GM12878 (cell line): ENCODE data around the gene AXL. TPM values are rescaled to one million over a fixed set of nuclear protein-coding genes. Genes with fewer than 3 reads are reported as not detected.

Source experiments
- ATF3 ChIP-seq: IDR thresholded peaks from 2 replicates; pipeline ENCODE4 v1.6.1; 2011; ENCODE audit warnings: low read depth, mild to moderate bottlenecking, low read length, moderate library complexity, borderline replicate concordance; ENCODE audit errors: extremely low read depth
- BRCA1 ChIP-seq: IDR thresholded peaks from 2 replicates; pipeline ENCODE4 v1.6.1; 2011; ENCODE audit warnings: low read depth, low read length, improper control_type of control experiment
- CBX5 ChIP-seq: sonication (generic); IDR thresholded peaks from 2 replicates; pipeline ENCODE4 v1.6.1; 2016; ENCODE audit warnings: low read depth, moderate library complexity, mild to moderate bottlenecking, inconsistent platforms
- CEBPZ ChIP-seq: fragments of 150-350 bp; IDR thresholded peaks from 2 replicates; pipeline ENCODE4 v1.6.1; 2016; ENCODE audit warnings: low read depth, low read length
- CHD4 ChIP-seq: fragments of 200-600 bp; sonication (generic); IDR thresholded peaks from 2 replicates; pipeline ENCODE4 v1.6.1; 2016; ENCODE audit warnings: mild to moderate bottlenecking
- CREB1 ChIP-seq: IDR thresholded peaks from 2 replicates; pipeline ENCODE4 v1.6.1; 2012; ENCODE audit warnings: low read depth, mild to moderate bottlenecking, inconsistent platforms
- GATAD2B ChIP-seq: fragments of 450-650 bp; conservative IDR thresholded peaks from 2 replicates; pipeline ENCODE4 v1.6.1; 2017; ENCODE audit warnings: low read depth, mild to moderate bottlenecking, moderate library complexity
- HDAC2 ChIP-seq: fragments of 200-600 bp; sonication (generic); IDR thresholded peaks from 2 replicates; pipeline ENCODE4 v1.6.1; 2017
- HSF1 ChIP-seq: fragments of 150-350 bp; IDR thresholded peaks from 2 replicates; pipeline ENCODE4 v1.6.1; 2014; ENCODE audit warnings: mild to moderate bottlenecking, low read depth, low read length
- JUND ChIP-seq: IDR thresholded peaks from 2 replicates; pipeline ENCODE4 v1.6.1; 2012; ENCODE audit warnings: low read depth, mild to moderate bottlenecking, low read length, improper control_type of control experiment, moderate library complexity
- KLF5 ChIP-seq: fragments of 450-650 bp; IDR thresholded peaks from 2 replicates; pipeline ENCODE4 v1.6.1; 2014; ENCODE audit warnings: mild to moderate bottlenecking; ENCODE audit not compliant: partially characterized antibody
- NFYA ChIP-seq: IDR thresholded peaks from 2 replicates; pipeline ENCODE4 v1.6.1; 2011; ENCODE audit warnings: low read depth, mild to moderate bottlenecking, low read length, improper control_type of control experiment, borderline replicate concordance
- RELB ChIP-seq: fragments of 450-650 bp; IDR thresholded peaks from 2 replicates; pipeline ENCODE4 v1.6.1; 2017; ENCODE audit warnings: low read depth, mild to moderate bottlenecking, moderate library complexity
- REST ChIP-seq: IDR thresholded peaks from 2 replicates; pipeline ENCODE4 v1.6.1; 2012; ENCODE audit warnings: mild to moderate bottlenecking, low read depth, low read length
- SIX5 ChIP-seq: IDR thresholded peaks from 2 replicates; pipeline ENCODE4 v1.6.1; 2011; ENCODE audit warnings: mild to moderate bottlenecking, low read depth, low read length, moderate library complexity; ENCODE audit not compliant: severe bottlenecking
- TBL1XR1 ChIP-seq: IDR thresholded peaks from 2 replicates; pipeline ENCODE4 v1.6.1; 2012; ENCODE audit warnings: low read depth, low read length, improper control_type of control experiment
- ZBED1 ChIP-seq: IDR thresholded peaks from 2 replicates; pipeline ENCODE4 v1.6.1; 2016; ENCODE audit warnings: borderline replicate concordance
- ZNF24 ChIP-seq: fragments of 450-650 bp; IDR thresholded peaks from 2 replicates; pipeline ENCODE4 v1.6.1; 2017; ENCODE audit warnings: antibody characterized with exemption, mild to moderate bottlenecking
- ZNF384 ChIP-seq: IDR thresholded peaks from 2 replicates; pipeline ENCODE4 v1.6.1; 2012; ENCODE audit warnings: low read depth, mild to moderate bottlenecking, low read length, improper control_type of control experiment, borderline replicate concordance
- ZZZ3 ChIP-seq: IDR thresholded peaks from 2 replicates; pipeline ENCODE4 v1.6.1; 2011; ENCODE audit warnings: low read depth; ENCODE audit not compliant: control insufficient read depth, insufficient read length
- polyA plus RNA-seq, 11 experiments: library from polyadenylated mRNA; depleted of rRNA in 4 of 11; unstranded in 6 of 11; stranded (reverse) in 5 of 11; fragments of >200 nt; fragmentation: Nextera tagmentation in 4 of 11; fragmentation: Illumina TruSeq in 1 of 11; extraction: Ambion mirVana in 4 of 11; extraction: Trizol in 1 of 11; gene quantifications; 1 replicate in 1 of 11; 2 replicates in 10 of 11; pipeline versions ENCODE4 v1.2.1 to v1.2.3, GENCODE V29; 2011 to 2016; ENCODE audit warnings: inconsistent platforms in 2 of 11, missing spikeins in 2 of 11, low read depth in 1 of 11
- total RNA-seq, 4 experiments: library from RNA; depleted of rRNA in 3 of 4; stranded (reverse); fragments of >200 nt in 3 of 4; fragmentation: Illumina TruSeq in 1 of 4; extraction: Trizol in 1 of 4; gene quantifications; 2 replicates each; pipeline versions ENCODE4 v1.2.1 to v1.2.3, GENCODE V29; 2013 to 2021

AXL gene
- total and polyA plus RNA-seq, 10 of the 15 experiments (the other 5 are each of a cell fraction or from before 2014, with no cell fraction given), result under 0.01 to 0.33 (median 0.07) TPM; not detected in 4

GRCh38 chr19:41308450-41309179 lies 89.6 kb downstream of the AXL start (continued):
- TF ChIP-seq SIX5, result no peak
- TF ChIP-seq KLF5, result no peak
- TF ChIP-seq NFYA, result no peak
- TF ChIP-seq RELB, result peak; percentile 99
- TF ChIP-seq CEBPZ, result no peak
- TF ChIP-seq CBX5, result no peak
- TF ChIP-seq BRCA1, result no peak
- no peak for TF ChIP-seq HSF1
- TF ChIP-seq ZZZ3, result no peak
- TF ChIP-seq ATF3, result no peak
- TF ChIP-seq REST, result 0 out of 2 replicates have a peak, but pooled peaks have one; percentile 7
- no peak for TF ChIP-seq HDAC2
- TF ChIP-seq GATAD2B, result no peak
- no peak for TF ChIP-seq JUND
- TF ChIP-seq CHD4, result no peak
- TF ChIP-seq ZNF24, result no peak
- TF ChIP-seq ZNF384, result no peak
- TF ChIP-seq ZBED1, result peak; percentile 50; the same call in 1 of the 2 replicates
- TF ChIP-seq TBL1XR1, result 0 out of 2 replicates have a peak, but pooled peaks have one; percentile 31
- 0 out of 2 replicates have a peak, but pooled peaks have one; percentile 13 for TF ChIP-seq CREB1
